Stimulated activated CD4-positive, alpha-beta T cell treated with anti-CD3 and anti-CD28 coated beads, Interleukin-12 subunit alpha, Interleukin-12 subunit beta, amount 100 ng/mL, for 48 hours (primary cell): ENCODE data around the gene NRL.
A peak's percentile ranks its signal among the peaks of the same experiment; 100 is the strongest.

Experiments used
- DNase-seq, 3 donors: peaks; one replicate each; pipeline ENCODE4 v3.0.0-alpha.2; 2020; ENCODE audit warnings: low read depth in 2 of 3, low spot score in 1 of 3

The NRL gene

GRCh38 chr14:24083462-24083861 is 31.3 kb downstream of the NRL start:
- no peak for DNase-seq

DNA sequence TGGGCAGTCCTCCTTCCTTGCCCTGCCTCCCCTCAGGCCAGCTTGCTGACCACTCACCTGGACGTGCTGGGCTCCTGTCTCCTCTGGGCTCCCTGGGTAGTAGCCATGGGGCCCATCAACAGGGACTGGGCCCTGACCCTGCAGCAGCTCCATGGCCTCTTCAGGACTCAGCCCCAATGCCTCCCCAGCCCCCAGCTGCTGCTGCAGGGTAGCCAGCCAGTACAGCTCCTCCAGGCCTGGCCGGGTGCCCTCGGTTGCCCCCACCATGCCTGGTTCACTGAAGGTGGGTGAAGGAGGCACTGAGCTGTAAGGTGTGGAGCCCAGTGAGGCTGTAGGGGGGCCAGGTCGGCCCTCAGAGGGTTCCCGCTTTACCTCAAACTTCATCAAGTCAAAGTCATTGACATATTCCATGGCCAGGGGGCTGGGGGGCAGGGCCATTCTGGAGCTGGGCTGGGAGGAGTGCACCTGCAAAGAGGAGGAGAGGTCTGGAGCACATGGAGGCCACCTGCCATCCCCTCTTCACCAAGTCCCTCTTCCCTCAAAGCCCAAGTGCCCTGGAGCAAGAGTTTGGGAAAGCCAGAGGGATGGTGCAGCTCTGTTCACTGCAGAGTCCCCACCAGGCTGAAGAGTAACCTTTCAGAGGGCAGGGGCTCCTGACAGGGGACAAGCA is 32.2 kb downstream of the NRL start:
- DNase-seq = no peak

GRCh38 chr14:24081739-24082211 is 33.0 kb downstream of the NRL start:
- DNase-seq = no peak

DNA sequence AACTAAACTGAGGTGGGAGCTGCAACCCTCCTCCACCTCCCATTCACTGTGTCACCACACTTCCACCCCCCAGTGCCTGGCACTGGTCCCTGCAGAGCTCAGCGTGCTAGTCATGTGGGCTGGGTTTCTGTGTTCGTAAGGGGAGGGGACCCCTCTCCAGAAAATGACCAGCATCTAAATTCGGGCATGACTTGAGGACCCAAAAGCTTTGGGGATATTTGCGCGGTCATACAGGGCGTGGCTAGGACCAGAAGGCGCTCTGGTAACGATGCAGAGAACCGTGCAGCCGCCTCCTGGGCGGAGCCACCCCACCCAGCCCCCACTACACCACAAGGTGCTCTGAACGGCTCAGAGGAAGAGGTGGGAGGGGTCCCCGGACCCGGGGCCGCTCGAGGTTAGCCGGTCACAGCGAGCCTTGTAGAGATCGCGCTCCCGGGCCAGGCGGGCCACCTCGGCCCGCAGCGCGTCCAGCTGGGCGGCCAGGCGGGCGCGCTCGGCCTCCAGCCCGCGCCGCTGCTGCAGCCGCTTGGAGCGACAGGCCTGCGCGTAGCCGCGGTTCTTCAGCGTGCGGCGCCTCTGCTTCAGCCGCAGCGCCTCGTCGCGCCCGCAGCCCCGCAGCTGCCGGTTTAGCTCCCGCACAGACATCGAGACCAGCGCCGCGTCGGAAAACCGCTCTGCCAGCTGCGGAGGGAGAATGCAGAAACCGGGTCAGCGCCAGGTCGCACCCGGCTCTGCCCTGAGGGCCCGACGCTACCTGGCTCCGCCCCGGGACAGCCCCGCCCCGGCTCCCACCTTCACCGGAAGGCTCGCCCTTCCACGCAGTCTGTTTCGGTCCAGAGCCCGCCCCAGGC is 33.6 kb downstream of the NRL start:
- DNase-seq = peak; percentile 18 to 57 (median 56)

GRCh38 chr14:24080142-24080530 is 34.6 kb downstream of the NRL start:
- no peak for DNase-seq

GRCh38 chr14:24079491-24080141 is 35.1 kb downstream of the NRL start:
- no peak for DNase-seq

GRCh38 chr14:24078146-24078545 is 36.6 kb downstream of the NRL start:
- no peak for DNase-seq

- DNase-seq = no peak
These were observed 37.7 kb downstream of the NRL start for GRCh38 chr14:24077086-24077485.

DNA sequence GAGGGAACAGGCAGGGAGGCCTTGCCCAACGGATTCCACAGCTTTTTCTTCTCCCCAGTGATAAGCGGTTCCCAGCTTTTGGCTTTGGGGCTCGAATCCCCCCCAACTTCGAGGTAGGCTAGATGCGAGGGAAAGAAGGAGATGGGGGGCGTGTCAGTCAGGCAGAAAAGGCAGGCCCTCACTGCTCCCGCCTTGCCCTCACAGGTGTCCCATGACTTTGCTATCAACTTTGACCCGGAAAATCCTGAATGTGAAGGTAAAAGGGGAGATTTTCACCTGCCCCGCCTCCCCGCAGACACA is 38.5 kb downstream of the NRL start:
- DNase-seq = no peak

GRCh38 chr14:24075485-24076301 is 39.1 kb downstream of the NRL start:
- DNase-seq = no peak

GRCh38 chr14:24074625-24075484 is 39.9 kb downstream of the NRL start:
- no peak for DNase-seq

- no peak for DNase-seq
These were observed 41.6 kb downstream of the NRL start for GRCh38 chr14:24072881-24073877.

DNA sequence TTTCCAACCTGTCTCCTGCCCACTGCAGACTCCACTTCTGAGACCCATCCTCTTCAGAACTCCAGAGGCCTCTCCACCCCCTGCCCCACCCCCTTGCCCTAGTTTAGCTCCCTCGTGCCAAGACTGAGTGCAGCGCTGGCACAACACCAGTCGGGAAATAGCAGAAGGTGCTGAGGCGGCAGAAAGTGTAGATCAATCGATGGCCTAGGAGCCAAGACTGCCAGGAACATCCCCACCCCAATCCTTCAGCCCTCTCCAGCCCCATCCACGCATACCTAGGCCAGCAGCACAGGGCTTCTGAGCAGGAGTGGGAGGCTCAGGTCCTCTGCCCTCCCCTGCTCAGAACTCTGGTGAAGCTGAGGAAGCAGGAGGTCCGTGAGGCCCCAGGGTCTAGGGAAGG is 42.3 kb downstream of the NRL start:
- no peak for DNase-seq

GRCh38 chr14:24071836-24072430 is 42.8 kb downstream of the NRL start:
- no peak for DNase-seq

DNA sequence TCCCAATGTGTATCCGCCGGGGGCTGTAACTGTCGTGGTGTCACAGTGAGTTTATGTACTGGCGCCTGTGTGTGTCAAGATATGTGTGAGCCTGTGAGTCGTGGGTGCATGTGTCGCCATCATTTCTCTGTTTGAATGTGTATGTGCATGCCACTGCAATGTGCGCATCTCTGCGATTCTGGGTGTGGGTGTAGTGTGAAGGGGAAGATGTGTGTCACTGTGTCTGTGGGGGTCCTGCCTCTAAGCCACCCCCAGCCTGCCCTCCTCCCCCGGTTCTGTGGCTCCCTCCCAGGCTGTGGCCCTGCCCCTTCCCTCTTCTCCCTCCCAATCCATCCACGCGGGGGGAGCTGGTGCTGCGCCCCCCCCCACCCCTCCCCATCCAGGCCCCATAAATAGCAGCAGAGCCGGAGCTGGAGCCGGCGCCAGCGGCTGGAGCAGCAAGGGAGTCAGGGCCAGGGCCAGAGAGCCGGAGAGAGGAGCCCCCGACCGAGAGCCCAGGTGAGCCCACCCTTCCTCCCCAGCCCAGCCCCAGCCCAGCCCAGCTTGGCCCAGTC is 43.5 kb downstream of the NRL start, which contains the start of gene CPNE6:
Gene CPNE6, plus strand, starts transcription at position 419 of the 554 bp plus-strand sequence. CDS start 1,375 bp downstream, outside the sequence.
- DNase-seq = peak in 1 of 3 donors; percentile 28

GRCh38 chr14:24070285-24071143 is 44.2 kb downstream of the NRL start:
- DNase-seq = no peak

GRCh38 chr14:24069411-24069735 is 45.4 kb downstream of the NRL start:
- no peak for DNase-seq
